ENCODE data around the gene PC.
"Not testable (repeated sequence)": the region's sequence is repeated elsewhere in the genome, so short reads cannot be mapped to it uniquely, and the experiment has no call there.

Gene PC

DNA sequence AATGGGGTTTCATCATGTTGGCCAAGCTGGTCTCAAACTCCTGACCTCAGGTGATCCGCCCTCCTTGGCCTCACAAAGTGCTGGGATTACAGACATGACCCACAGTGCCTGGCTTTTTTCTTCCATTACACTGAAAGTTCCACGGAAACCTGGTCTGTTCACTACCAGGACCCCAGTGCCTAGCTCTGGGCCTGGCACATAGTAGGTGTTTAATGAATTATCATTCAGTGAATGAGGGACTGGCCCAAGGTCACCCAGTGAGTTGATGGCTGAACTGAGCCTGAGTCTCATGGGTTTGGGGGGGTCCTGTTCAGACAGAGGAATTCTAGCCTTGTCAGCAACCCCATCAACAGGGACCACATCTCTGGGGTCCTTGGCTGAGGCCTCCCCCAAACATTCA, 20.0 kb upstream of the PC start:
- DNase-seq, result no peak

DNA sequence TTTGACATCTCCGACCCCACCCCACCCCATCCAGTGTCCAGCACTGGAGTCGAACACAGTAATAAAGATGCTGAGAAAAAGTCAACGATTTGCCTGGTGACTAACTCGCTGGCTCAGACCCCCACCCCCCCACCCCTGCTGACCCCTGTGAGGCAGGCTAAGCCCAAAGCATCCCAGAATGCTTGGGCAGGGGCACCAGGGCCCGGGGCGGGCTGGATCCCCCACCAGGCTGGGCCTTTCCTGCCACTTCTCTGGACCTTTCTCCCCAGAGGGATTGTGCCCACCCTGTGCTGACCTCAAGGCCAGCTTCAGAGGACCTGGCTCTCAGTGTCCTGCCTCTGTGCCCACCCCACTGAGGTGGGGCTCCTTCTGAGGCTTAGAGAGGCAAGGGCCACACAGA, 18.7 kb upstream of the PC start:
- no peak for DNase-seq

DNA sequence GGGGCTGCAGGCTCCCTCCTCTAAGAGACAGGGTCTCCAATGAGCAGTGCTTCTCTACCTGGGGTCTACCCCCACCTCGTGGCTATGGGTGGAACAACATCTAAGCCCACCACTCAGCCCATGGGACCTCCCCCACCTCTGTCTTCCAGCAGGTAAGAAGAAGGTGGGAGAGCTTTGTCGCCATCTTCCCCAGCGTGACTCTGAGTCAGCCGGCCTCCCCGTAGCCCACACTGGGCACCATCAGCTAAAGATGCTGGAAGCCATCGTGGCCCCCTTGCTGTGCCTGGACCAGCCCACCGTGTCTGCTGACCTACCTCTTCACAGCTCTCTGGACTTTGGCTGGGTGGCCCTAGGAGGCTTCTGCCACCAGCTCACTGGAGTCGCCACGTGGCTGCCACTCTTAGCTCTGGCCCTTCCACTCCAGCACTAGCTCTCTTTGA, 17.9 kb upstream of the PC start:
- no peak for DNase-seq

DNA sequence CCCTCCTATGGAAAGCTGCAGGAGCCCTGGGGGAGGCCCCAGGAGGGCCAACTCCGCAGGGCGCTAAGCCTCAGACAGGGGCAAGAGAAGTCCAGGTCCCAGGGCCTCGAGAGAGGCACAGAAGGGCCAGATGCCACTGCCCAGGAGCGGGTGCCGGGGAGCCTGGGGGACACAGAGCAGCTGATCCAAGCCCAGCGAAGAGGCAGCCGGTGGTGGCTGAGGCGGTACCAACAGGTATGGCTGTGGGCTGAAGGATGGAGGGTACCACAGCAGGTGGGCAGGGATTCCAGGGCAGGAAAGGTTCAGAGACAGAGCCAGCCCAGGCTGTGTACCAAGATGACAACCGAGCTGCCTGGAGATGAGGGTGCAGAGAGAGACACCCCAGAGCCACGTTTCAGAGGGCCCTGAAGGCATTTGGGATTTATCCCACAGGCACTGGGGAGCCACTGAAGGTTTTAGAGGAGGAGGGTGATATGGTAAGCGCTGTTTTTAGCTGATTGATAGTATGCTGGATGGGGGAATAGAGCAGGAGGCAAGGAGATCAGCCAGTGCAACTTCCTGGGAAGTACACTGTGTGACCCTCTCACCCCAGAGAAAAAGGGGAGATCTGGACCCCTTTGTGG, 17.3 kb upstream of the PC start:
- DNase-seq, result no peak

DNA sequence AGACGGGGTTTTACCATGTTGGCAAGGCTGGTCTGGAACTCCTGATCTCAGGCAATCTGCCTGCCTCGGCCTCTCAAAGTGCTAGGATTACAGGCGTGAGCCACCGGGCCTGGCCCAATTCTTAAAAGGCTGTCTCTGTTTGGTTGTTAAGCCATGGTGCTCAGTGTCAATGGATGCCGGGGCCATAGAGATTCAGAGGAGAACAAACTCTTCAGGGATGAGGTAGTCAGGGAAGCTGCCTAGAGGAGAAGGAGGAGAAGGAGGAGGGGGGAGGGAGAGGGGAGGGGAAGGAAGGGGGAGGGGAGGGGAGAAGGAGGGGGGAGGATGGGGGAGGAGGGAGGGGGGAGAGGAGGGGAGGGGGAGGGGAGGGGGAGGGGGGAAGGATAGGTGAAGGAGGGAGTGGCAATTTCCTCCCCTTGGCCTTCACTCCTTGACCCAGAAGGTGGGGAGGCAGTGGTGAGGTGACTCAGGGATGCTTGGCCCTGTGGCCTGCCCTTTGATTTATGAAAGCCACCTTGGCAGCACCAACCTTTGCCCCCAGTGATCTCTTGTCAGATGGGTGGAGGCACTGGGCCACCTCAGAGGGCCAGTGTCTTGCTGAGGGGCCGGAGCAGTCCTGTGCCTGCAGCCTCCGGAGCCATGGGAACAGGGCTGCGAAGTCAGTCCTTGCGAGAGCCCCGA, 16.7 kb upstream of the PC start, which contains the start of gene C11orf86:
Gene C11orf86, plus strand, starts transcription at position 581 of the 681 bp plus-strand sequence. Its CDS starts 59 bp downstream, at position 640.
- no peak for DNase-seq

DNA sequence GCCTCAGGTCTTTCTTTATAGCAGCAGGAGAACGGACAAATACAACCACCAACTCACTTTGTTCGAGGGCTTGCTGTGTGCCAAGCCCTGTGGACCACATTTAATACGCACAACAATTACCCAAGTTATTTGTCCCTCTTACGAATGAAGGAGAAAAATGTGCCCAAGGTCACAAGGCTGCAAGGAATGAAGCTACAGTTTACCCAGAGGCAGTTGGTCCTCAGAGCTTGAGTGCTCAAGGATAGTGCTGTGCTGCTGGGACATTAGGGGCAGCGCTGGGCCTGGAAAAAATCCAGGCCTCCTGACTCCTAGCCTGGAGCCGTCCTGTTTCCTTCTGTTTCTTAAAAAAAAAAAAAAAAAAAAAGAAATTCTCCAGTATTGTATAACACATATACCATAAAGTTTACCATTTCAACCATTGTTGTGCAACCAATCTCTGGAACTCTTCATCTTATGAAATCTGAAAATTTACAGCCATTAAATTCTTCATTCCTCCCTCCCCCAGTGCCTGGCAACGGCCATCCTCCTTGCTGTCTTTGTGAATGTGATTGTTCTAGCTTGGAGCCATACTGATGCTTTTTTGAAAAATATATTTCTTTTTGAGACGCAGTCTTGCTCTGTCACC, 15.9 kb upstream of the PC start:
- no peak for DNase-seq

DNA sequence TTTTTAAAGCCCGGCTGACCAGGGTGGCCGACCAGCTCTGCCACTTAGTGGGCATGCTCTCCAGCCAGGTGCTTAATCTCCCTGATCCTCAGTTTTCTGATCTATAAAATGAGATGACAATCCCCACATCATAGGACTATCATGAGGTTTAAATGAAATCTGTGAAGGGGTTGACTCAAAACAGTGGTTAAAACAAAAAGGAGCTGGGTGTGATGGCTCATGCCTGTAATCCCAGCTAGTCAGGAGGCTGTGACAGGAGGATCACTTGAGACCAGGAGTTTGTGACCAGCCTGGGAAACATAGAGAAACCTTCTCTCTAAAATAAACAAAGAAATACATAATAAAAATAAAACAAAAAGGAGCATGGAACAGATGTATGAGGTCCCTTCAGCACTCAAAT, 13.3 kb upstream of the PC start:
- no peak for DNase-seq

DNA sequence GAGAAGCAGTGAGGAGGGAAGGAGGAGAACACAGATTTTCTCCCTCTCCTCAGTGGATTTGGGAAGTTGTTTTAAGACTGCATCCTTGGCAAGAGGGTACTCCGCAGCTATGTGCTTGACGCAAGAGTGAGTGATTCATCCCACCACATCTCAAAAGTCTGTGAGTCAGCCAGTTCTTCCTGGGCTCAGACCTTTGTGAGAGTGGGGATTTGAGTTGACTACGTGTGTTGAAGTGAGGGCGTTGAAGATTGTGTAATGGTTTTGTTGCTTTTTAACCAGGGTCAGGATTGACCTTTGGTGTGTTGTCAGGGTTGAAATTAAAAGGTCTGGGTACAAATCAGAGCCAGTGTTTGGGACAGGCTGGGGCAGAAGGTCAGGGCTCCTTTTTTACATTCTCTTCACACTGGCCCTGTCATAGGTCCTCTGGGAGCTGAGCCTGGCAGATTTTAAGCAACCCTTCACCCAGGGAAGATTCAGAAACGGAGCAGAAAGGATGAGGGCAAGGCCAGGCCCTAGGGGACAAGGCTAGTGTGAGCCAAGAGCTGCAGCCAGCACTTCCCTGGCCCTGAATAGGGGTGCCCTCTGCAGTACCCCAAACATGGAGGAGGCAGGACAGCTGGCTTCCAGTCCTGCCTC, 12.7 kb upstream of the PC start:
- DNase-seq, result peak; percentile 62 to 81

DNA sequence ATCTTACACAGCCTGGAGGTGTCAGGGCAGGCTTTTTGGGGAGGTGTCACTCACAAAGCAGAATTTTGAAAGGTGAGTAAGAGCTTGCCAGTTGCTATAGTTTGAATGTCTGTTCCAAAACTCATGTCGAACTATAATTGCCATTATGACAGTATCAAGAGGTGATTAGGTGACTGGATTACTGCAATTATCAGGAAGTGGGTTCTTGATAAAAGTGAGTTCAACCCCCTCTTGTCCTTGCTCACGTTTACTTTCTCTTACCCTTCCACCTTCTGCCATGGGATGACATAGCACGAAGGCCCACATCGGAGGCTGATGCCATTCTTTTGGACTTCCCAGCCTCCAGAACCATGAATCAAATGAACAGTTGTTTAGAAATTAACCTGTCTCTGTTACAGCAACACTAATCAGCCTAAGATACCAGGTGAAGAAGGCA, 12.2 kb upstream of the PC start:
- no peak for DNase-seq

DNA sequence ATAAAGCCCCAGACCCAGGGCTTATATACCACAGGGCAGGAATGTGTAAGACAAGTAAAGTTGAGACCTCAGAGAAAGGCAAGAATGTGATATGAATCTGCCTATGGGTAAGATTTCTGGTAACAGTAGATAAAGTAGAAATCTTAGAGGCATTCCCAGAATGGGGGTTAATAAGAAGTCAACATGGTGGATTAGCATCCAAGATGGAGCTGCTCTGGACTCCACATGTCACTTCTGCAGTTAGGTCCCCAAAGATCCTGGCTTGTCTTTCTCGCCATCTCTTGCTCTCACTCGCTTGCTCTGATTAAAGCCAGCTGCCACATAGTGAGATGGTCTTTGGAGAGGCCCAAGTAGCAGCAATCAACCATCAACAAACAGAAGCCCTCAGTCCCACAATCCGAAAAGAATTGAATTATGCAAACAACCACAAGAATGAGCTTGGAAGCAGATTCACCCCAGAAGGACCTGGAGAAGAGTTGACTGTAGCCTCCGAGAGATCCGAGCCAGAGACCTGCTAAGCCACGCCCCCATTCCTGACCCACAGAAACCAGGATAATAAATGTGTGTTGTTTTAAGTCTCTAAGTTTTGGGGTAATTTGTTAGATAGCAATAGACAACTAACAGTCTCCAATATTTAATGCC, 11.5 kb upstream of the PC start:
- DNase-seq, result no peak

DNA sequence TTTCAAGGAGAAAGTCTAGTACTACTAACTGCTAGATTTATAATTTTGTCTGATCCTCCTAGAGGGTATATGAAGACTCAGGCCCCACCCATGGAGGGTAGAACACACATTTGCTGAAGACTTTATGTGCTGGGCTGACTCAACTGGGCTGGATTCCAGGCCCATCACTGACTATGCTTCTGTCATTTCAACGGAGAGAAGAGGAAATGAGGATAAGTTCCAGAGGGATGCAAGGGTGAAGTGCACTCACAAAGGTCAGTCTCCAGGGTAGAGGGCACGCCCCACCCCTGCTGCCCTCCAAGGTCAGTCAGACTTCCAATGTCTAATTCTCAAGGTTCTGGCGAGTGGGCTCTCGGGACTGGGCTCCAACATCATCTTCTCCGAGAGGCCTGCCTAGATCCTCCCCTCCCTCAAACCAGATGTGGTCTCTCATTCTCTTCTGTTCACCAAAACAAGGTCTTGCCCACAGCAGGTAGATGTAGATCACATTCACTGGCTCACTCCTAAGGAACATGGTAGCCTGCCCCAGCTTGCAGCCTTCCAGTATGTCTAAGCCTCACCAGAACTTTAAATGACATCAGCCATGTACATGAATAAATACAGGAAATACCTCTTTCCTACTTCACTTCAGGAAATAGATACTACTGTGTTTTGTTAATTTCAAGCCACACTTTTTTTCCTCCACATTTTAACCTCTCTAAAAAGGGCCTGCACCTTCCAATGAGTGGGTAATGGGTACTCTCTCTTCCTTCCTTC, 9.7 kb upstream of the PC start:
- DNase-seq, result no peak

DNA sequence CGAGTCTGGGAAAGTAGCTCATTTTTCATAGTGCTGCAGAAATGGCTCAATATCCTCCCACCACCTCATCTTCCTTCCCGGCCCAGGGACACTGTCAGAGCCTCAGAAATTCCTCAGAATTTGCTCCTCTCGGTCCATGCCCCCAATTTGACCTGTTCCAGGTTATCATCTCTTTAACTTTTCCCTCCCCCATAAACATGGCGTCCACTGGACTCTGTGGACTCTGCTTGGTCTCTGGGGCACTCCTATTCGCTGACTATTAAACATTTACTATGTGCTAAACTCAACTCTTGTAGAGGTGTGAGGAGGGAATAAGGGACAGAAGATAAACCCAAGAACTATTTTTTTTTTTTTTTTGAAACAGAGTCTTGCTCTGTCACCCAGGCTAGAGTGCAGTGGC, 8.2 kb upstream of the PC start:
- DNase-seq, result no peak

DNA sequence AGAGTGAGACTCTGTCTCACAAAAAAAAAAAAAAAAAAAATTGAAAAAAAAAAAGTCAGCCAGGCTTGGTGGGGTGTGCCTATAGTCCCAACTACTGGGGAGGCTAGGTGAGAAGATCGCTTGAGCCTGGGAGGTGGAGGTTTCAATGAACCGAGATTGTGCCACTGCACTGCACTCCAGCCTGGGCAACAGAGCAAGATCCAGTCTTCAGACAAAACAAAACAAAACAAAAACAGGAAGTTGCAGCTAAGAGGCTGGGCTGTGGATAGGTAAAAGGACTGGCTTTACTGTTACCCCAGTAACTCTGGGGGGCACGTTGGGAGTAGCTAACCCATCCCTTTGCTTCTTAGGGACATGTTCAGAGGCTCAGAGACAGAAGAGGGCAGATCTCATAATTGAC, 6.3 kb upstream of the PC start:
- DNase-seq, result no peak

DNA sequence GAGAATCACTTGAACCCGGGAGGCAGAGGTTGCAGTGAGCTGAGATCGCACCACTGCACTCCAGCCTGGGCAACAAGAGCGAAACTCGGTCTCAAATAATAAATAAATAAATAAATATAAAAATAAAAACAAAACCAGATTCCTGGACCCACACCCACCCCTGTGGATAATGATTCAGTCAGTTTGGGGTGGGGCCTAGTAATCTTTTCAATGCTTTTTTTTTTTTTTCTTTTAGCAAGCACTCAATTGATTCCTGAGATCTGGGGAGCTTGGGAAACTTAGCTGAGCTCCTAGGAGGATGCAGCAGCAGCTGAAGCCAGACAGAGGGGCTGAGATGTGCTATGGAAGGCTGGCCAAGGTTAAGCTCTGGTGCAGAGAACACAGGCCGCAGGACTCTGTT, 4.6 kb upstream of the PC start:
- no peak for DNase-seq

DNA sequence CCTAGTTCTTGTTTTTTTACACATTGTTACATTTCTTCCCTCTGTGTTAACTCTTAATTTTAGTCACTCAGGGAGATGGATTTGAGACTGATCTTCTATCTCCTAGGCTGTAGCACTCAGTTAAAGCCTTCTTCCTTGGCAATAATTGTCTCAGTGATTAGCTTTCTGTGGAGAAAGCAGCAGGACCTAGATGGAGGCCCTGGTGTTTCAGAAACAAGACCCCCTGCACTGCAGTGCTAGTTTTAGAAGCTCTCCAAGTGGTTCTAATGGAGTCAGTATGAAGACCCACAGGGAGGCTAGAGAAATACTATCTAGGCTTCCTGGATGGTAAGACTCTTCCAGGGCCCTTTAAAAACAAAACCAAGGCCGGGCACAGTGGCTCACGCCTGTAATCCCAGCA, 4.1 kb upstream of the PC start:
- DNase-seq, result no peak

DNA sequence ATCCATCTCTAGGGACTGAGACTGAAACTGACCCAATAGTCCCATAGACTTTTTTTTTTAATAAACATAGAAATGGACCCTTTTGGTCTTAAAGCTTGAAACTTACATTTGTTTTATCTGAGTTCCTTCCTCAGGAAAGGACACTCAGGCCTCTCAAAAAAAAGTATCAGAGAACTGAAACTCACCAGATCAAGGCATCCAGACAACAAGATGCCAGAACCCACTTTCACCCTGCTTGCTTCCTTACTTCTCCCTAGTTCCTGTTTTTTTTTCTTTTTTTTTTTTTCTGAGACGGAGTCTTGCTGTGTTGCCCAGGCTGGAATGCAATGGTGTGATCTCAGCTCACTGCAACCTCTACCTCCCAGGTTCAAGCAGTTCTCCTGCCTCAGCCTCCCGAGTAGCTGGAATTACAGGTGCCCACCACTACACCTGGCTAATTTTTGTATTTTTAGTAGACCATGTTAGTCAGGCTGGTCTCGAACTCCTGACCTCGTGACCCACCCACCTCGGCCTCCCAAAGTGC, 3.6 kb upstream of the PC start:
- not testable (repeated sequence) for DNase-seq

DNA sequence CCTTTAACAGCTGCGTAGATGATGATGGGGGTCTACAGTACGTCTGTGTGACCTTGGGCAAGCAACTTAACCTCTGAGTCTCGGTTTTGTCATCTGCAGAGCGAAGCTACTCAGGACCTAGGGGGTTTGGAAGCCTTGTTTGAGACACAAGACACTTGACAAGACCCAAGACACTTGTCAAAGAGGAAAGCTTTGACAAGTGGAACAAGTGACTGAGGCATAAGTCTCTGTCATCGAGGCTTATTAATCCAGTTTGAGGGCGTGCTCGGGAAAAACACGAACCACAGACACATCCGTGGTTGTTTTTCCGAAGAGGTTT, 732 bp upstream of the PC start:
- DNase-seq, result no peak

DNA sequence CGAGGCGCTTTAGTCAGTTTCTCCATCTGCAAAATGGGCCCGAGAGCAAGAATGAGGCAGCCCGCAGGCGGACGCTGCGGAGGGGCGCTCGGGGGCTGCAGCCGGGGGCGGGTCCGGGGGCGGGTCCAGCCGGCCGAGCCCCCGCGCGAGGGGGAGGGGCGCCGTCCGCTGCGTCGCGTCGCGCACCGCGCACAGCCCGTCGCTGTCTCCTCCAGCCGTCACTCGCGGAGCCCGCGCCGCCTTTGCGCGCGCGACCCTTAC, 282 bp downstream of the PC start:
- no peak for DNase-seq

DNA sequence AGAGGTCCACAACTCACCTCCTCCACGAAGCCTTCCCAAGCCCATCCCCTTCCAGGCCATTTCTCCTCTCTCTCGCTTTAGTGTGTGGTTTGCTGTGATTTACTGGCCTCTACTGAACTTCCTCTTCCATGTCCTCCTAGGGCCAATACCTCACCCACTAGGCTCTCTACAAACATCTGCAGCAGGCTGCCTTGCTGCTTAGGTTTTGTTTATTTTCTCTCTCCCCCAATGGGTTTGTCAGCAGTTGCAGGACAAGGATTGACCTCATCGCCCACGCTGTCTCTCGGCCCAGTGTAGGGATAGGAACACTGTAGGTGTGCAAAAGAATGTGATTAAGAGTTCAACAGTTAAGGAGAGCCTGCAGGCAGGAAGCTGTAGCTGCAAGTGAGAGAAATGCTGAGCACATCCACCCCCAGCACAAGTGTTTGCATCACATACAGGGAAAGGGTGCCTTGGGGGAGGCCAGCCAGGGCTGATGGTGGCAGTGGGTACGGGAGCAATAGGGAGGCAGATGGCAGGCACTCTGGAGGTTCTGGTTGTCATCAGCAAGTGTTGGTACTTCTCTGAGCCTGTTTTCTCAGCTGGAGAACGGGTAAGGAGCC, 1.4 kb downstream of the PC start:
- DNase-seq, result peak; percentile 28 to 42

DNA sequence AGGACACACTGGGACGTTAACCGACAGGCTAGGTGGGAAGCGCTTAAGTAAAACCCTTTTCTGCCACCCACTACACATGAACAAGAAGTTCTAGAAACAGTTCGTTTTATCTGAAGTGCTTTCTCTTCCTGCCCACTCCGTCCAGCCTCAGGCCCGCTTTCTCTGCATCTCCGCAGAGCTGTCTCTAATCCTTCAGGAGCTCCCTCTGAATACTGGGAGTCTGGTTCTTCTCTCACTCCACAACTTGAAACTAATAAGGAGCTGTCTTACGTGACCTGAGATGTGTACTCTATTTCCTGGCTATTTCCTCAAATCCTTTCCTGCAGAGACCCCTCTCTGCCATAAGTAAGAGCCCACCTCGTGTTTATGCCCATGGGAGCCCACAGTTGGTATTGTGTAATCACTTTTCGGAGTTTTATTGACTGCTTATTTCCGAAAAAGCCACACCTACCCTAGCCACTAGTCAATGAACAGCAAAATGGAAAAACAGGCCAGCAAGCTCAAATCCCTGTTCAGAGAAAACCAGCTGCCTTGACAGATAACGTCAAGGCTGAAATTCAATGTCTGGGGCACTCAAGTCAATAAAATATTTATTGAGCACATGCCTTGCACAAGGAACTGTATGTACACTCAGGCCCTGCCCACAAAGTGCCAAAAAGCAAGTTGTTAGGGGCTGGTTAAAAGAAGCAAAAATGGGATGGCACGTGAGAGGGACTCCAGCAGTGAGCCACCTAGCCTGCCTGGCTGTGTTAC, 4.9 kb downstream of the PC start:
- DNase-seq, result no peak

DNA sequence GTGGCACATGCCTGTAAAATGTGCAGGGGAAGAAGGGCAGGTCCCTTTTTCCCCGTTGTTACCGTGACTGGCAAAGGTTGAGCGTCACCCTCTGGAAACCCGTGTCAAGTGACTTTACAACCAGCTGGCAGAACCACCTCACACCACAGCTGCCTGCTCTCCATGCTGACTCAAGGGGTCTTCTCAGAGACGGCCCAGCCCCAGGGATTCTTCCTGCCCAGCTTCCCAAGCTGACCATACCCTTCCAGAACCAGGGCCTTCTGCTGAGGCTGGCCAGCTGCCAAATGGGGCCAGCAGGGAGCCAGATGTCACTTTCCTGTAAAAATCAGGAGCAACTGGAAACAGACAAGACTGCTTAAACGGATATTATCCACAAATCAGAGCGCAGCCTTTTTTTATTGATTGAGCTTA, 6.3 kb downstream of the PC start:
- no peak for DNase-seq

DNA sequence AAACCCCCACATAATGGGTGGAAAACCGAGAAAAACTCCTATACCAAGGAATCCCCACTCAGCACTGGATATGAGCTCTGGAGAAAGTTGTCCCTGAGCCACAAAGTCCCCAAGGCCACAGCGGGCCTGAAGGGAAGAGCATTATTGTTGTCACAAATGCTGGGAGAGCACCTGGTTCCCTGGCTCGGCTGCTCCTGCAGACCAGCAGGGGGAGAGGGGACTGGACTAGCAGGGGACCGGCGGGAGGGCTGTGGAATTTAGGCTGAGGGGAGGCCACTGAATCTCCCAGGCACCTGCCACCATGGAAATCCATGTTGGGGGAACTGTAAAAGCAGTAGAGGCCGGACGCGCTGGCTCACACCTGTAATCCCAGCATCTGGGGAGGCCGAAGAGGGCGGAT, 7.0 kb downstream of the PC start:
- no peak for DNase-seq

Data from AML-193 (cell line).